DOHH2 (cell line): ENCODE data around the gene CHPT1.

Experiments used
- H3F3A ChIP-seq: fragments of 200-600 bp; sonication (generic), shearing (Covaris generic); 2 replicates; pipeline ENCODE4 v1.6.0; 2016; ENCODE audit warnings: antibody characterized with exemption, mild to moderate bottlenecking; ENCODE audit not compliant: control insufficient read depth, insufficient read depth
- H3K27ac ChIP-seq: fragments of 200-600 bp; sonication (generic); 2 replicates; pipeline ENCODE4 v1.5.1; 2014; ENCODE audit warnings: low read depth, mild to moderate bottlenecking, low read length, moderate library complexity
- H3K27me3 ChIP-seq: fragments of 200-600 bp; sonication (generic); 2 replicates; pipeline ENCODE4 v1.6.1; 2014; ENCODE audit warnings: mild to moderate bottlenecking, low read length, mixed read lengths; ENCODE audit not compliant: control insufficient read depth
- H3K36me3 ChIP-seq: fragments of 200-600 bp; sonication (generic); 2 replicates; pipeline ENCODE4 v1.6.1; 2014; ENCODE audit warnings: mild to moderate bottlenecking, low read length, moderate library complexity, mixed read lengths; ENCODE audit not compliant: control insufficient read depth
- H3K4me1 ChIP-seq: fragments of 200-600 bp; sonication (generic); 2 replicates; pipeline ENCODE4 v1.6.1; 2014; ENCODE audit warnings: mild to moderate bottlenecking, low read length, mixed read lengths; ENCODE audit not compliant: control insufficient read depth
- H3K4me2 ChIP-seq: fragments of 200-600 bp; sonication (generic); 2 replicates; pipeline ENCODE4 v1.6.0; 2014; ENCODE audit warnings: mild to moderate bottlenecking, low read length, moderate library complexity
- H3K4me3 ChIP-seq: fragments of 200-600 bp; sonication (generic); 2 replicates; pipeline ENCODE4 v1.5.1; 2014; ENCODE audit warnings: mild to moderate bottlenecking, low read length, mixed read lengths
- H3K79me2 ChIP-seq: fragments of 200-600 bp; sonication (generic); 2 replicates; pipeline ENCODE4 v1.6.1; 2014; ENCODE audit warnings: mild to moderate bottlenecking, low read length, mixed read lengths; ENCODE audit not compliant: control insufficient read depth
- H3K9me2 ChIP-seq: fragments of 200-600 bp; sonication (generic); replicated peaks from 2 replicates; pipeline ENCODE4 v1.6.1; 2014; ENCODE audit warnings: mild to moderate bottlenecking, low read length, mixed read lengths; ENCODE audit not compliant: control insufficient read depth
- H3K9me3 ChIP-seq: fragments of 200-600 bp; sonication (generic); 2 replicates; pipeline ENCODE4 v1.6.1; 2014; ENCODE audit warnings: antibody characterized with exemption, low read length, mixed read lengths; ENCODE audit not compliant: control insufficient read depth, insufficient read depth
- H4K20me1 ChIP-seq: fragments of 200-600 bp; sonication (generic); 2 replicates; pipeline ENCODE4 v1.6.0; 2014; ENCODE audit warnings: low read depth, mild to moderate bottlenecking, antibody characterized with exemption, low read length, moderate library complexity; ENCODE audit not compliant: control insufficient read depth, insufficient read depth
- CTCF ChIP-seq: fragments of 200-600 bp; sonication (generic); IDR thresholded peaks from one replicate; pipeline ENCODE4 v1.5.1; 2014; ENCODE audit warnings: antibody characterized with exemption, mild to moderate bottlenecking, low read depth, low read length; ENCODE audit not compliant: poor library complexity, severe bottlenecking
- EZH2phosphoT487 ChIP-seq: fragments of 200-600 bp; sonication (generic); IDR thresholded peaks from 2 replicates; pipeline ENCODE4 v1.6.1; 2017; ENCODE audit warnings: borderline replicate concordance, mild to moderate bottlenecking, antibody characterized with exemption, low read length, moderate library complexity, mixed read lengths

The CHPT1 gene

GRCh38 chr12:101697197-101697929 is at the start of gene CHPT1:
CHPT1 (plus strand) TSS chr12:101697640; CDS start chr12:101697862, 222 bp downstream.
- H3K4me1 ChIP-seq: peaks cover 44% of the 10 kb centered on the region
- TF ChIP-seq EZH2phosphoT487 (no peak), CTCF (no peak)
- H3K79me2 ChIP-seq: peaks cover 44% of the 10 kb centered on the region
- H3K9me3 ChIP-seq: no peaks in the 10 kb centered on the region
- peaks cover 11% of the 10 kb centered on the region for H3K36me3 ChIP-seq
- no peaks in the 10 kb centered on the region for H3K27me3 ChIP-seq
- H3K27ac ChIP-seq: peak within 1 kb of the TSS; percentile 1; the same call in 1 of the 2 replicates
- no peaks in the 10 kb centered on the region for H4K20me1 ChIP-seq
- H3K4me2 ChIP-seq: peak within 1 kb of the TSS; percentile 79
- no peaks in the 10 kb centered on the region for H3K9me2 ChIP-seq
- H3K4me3 ChIP-seq: peak within 1 kb of the TSS; percentile 85
- H3F3A ChIP-seq: no peaks in the 10 kb centered on the region

DNA sequence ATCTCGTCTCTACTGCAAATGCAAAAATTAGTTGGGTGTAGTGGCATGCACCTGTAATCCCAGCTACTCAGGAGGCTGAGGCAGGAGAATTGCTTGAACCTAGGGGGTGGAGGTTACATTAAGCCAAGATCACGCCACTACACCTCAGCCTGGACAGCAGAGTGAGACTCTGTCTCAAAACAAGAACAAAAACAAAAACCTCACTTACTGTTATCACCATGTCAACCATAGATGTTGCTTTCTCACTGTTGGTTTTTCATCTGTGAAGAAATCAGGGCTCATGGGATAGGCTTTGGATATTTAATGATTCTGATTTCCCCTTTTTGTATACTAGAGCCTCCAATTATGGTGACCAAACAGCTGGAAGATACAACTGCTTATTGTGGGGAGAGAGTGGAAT is 49.7 kb upstream of the CHPT1 start:
- Histone ChIP-seq H3K4me3 (no peak overlapping the region), H3F3A (no peaks in the 10 kb centered on the region), H3K27me3 (no peaks in the 10 kb centered on the region), H3K27ac (no peak overlapping the region), H3K79me2 (no peaks in the 10 kb centered on the region), H3K4me1 (no peaks in the 10 kb centered on the region), H3K9me2 (no peaks in the 10 kb centered on the region), H4K20me1 (no peaks in the 10 kb centered on the region), H3K4me2 (no peak overlapping the region), H3K36me3 (no peaks in the 10 kb centered on the region), H3K9me3 (no peaks in the 10 kb centered on the region)
- no peak for TF ChIP-seq EZH2phosphoT487

DNA sequence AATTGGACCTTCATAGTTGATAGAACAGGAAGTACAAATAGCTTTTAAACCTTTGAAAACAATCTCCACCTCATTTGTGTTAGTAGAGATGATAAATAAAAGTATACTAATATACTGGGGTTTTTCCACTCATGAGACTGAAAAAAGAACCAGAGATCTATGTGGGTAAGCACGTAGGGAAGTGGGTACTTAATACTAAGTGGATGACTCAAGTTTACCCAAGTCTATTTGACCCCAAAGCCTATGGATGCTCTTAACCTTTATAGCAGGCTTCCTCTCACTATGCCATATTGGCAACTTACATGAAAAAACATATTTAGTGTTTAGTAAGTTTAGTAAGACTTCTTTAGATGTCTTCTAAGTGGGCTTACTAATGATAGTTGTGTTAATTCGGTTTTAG is 49.2 kb upstream of the CHPT1 start:
- no peak overlapping the region for H3K27ac ChIP-seq
- H4K20me1 ChIP-seq: no peaks in the 10 kb centered on the region
- H3K79me2 ChIP-seq: no peaks in the 10 kb centered on the region
- no peaks in the 10 kb centered on the region for H3K9me3 ChIP-seq
- H3K9me2 ChIP-seq: no peaks in the 10 kb centered on the region
- no peaks in the 10 kb centered on the region for H3K4me1 ChIP-seq
- H3K4me2 ChIP-seq: no peak overlapping the region
- H3K27me3 ChIP-seq: no peaks in the 10 kb centered on the region
- no peak overlapping the region for H3K4me3 ChIP-seq
- no peaks in the 10 kb centered on the region for H3K36me3 ChIP-seq
- no peaks in the 10 kb centered on the region for H3F3A ChIP-seq
- TF ChIP-seq EZH2phosphoT487 (no peak), CTCF (no peak)

DNA sequence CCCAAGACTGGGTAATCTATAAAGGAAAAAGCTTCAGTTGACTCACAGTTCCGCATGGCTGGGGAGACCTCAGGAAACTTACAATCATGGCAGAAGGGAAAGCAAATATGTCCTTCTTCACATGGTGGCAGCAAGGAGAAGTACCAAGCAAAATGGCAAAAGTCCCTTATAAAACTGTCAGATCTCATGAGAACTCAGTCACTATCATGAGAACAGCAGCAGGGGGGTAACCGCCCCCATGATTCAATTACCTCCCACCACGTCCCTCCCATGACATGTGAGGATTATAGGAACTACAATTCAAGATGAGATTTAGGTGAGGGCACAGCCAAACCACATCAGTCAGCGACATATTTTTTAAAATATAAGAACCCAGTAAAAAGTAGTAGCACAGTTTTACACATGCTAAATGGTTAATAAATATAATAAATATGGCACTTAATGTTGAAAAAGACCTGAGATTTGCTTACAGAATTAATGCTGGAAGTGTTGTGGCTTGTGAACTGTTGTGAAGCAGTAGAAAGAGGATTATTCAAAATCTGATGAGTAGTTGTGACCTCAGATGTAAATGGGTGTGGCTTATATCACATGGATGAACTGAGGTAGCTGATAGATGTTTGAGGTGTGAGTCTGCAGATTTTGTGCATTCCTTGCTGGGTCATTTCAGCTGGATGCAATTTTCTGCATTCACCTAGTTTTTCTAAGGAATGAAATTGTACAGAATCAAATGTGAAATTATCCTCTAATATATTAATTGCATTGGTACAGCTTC is 46.9 kb upstream of the CHPT1 start:
- H3F3A ChIP-seq: no peaks in the 10 kb centered on the region
- H3K9me2 ChIP-seq: no peaks in the 10 kb centered on the region
- no peak overlapping the region for H3K4me2 ChIP-seq
- no peaks in the 10 kb centered on the region for H3K79me2 ChIP-seq
- no peaks in the 10 kb centered on the region for H3K36me3 ChIP-seq
- H3K27ac ChIP-seq: no peak overlapping the region
- H4K20me1 ChIP-seq: no peaks in the 10 kb centered on the region
- no peak for TF ChIP-seq CTCF
- TF ChIP-seq EZH2phosphoT487: no peak
- H3K9me3 ChIP-seq: no peaks in the 10 kb centered on the region
- peaks cover 6% of the 10 kb centered on the region; the same call in 1 of the 2 replicates for H3K4me1 ChIP-seq
- no peak overlapping the region for H3K4me3 ChIP-seq
- no peaks in the 10 kb centered on the region for H3K27me3 ChIP-seq
